ENCODE measurements around the gene SLC25A45.
"Not testable (repeated sequence)": the region's sequence is repeated elsewhere in the genome, so short reads cannot be mapped to it uniquely, and the experiment has no call there.

SLC25A45 gene

DNA sequence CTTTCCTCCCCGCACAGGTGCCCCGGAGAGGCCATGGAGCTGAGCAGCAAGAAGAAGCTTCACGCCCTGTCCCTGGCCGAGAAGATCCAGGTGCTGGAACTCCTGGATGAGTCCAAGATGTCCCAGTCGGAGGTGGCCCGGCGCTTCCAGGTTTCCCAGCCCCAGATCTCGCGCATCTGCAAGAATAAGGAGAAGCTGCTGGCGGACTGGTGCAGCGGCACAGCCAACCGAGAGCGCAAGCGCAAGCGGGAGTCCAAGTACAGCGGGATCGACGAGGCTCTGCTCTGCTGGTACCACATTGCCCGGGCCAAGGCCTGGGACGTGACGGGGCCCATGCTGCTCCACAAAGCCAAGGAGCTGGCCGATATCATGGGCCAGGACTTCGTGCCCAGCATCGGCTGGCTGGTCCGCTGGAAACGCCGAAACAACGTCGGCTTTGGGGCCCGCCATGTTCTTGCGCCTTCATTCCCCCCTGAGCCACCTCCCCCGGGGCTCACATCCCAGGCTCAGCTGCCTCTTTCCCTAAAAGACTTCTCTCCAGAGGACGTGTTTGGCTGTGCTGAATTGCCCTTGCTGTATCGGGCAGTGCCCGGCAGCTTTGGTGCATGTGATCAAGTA, 26.6 kb downstream of the SLC25A45 start:
- Mint-ChIP-seq H3K27ac (peak overlapping the region; percentile 87), H3K4me1 (peaks cover 18% of the 10 kb centered on the region), H3K9me3 (no peaks in the 10 kb centered on the region), H3K27me3 (no peaks in the 10 kb centered on the region), H3K36me3 (peaks cover 7% of the 10 kb centered on the region), H3K4me3 (peak overlapping the region; percentile 100)
- DNase-seq (ENCODE audit: low spot score in 2 of 2) (no peak), ATAC-seq (ENCODE audit: low read depth) (no peak)

DNA sequence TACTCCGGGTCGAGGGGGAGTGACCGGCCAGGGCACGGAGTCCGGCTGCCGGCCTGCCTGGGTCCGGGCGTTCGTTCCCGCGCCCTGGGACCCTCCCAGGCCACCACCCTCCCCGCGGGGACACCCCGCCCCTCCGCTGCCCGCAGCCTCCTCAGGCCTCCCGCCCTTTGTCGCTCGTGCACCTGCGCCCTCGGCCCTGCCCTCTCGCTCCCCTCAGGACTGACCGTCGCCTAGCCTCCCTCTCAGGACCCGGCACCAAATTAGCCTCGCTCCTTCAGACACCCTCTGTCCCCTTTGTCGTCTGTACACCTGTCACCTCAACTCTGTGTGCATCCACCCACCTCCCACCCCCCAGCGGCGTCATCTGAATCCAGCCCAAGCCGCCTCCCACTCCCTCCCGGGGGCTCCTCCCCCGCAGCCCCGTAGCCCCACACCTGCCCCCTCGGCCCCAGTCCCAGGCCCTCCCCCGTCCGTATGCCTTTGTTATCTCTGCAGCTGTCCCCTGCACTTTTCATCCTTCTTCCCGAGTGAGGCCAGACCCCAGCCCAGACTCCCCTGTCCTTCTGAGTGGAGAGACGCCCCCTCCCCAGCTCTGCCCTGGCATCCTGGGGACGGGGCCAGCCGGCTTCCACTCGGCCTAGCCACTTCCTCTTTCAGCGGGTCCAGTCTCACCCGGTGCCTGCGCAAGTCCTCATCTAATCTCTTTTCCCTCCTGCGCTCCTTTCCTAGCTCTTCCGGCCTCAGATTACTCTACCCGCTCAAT, 27.3 kb downstream of the SLC25A45 start:
- no peaks in the 10 kb centered on the region for H3K9me3 Mint-ChIP-seq
- H3K4me1 Mint-ChIP-seq = peaks cover 18% of the 10 kb centered on the region
- ATAC-seq (ENCODE audit: low read depth) = peak; percentile 49
- H3K36me3 Mint-ChIP-seq = peaks cover 7% of the 10 kb centered on the region
- no peaks in the 10 kb centered on the region for H3K27me3 Mint-ChIP-seq
- H3K27ac Mint-ChIP-seq = peak overlapping the region; percentile 87
- H3K4me3 Mint-ChIP-seq = peak overlapping the region; percentile 100
- DNase-seq (ENCODE audit: low spot score in 2 of 2) = peak in 1 of 2 donors; percentile 50

DNA sequence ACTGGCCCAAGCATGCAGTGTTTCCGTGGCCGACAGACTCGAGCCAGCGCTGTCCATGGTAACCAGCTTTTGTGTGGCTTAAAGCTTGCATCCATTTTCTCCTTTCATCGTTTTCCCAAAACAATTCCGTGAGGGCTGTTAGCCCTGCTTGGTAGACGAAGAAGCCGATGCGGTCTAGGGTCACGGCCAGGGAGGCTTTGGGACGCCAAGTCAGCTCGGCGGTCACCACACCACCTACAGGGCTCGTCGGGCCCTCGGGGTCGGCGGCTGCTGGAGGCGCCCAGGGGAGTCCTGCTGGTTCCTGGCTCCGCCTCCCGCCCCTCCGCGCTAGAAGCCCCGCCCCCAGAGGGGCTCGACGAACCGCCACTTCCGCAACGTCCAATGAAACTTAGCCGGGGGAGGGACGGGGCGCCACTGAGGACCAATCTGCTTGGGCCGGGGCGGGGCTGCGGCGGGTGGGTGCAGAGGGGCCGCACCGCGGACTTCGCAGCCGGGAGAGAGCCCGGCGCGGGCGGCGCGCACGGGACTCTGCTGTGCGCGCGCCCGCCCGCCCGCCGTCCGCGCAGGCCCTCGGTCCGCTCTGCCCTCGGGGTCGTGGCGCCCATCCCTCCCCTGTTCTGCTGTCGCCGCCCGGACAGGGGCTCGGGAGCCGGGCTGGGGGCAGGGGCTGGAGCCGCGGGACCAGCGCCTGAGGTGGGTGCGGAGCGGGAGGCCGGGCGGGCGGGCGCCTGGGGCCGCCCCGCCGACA, 28.0 kb downstream of the SLC25A45 start, which contains the start of gene TIGD3:
Gene TIGD3, plus strand, starts transcription at position 487 of the 748 bp plus-strand sequence. CDS start 1,058 bp downstream, outside the sequence.
- H3K4me3 Mint-ChIP-seq = peak within 1 kb of the TSS; percentile 100
- DNase-seq (ENCODE audit: low spot score in 2 of 2) (peak; percentile 91 to 95), ATAC-seq (ENCODE audit: low read depth) (peak; percentile 93)
- H3K4me1 Mint-ChIP-seq = peaks cover 18% of the 10 kb centered on the region
- no peaks in the 10 kb centered on the region for H3K9me3 Mint-ChIP-seq
- peak within 1 kb of the TSS; percentile 87 for H3K27ac Mint-ChIP-seq
- peaks cover 7% of the 10 kb centered on the region for H3K36me3 Mint-ChIP-seq
- no peaks in the 10 kb centered on the region for H3K27me3 Mint-ChIP-seq

DNA sequence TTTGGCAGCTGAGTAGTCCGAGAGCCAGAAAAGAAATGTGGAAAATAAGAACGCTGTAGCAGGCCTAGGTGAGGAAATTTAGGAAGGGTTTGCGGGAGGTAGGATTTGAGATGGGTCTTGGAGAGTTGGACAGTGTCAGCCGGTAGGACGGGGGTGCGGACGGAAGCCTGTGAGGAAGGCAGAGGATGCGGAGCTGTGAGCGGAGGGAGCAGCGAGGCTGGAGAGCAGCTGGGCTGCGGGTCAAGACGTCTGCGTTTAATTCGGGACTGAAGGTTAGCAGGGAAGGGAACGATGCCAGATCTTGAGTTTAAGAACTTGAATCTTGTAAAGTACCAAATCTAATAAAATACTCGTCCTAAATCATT, 28.6 kb downstream of the SLC25A45 start:
- peak overlapping the region; percentile 62 for H3K27ac Mint-ChIP-seq
- DNase-seq (ENCODE audit: low spot score in 2 of 2) = no peak
- no peaks in the 10 kb centered on the region for H3K9me3 Mint-ChIP-seq
- H3K36me3 Mint-ChIP-seq = peaks cover 8% of the 10 kb centered on the region
- peaks cover 18% of the 10 kb centered on the region for H3K4me1 Mint-ChIP-seq
- peak overlapping the region; percentile 72 for H3K4me3 Mint-ChIP-seq
- ATAC-seq (ENCODE audit: low read depth) = no peak
- no peaks in the 10 kb centered on the region for H3K27me3 Mint-ChIP-seq

DNA sequence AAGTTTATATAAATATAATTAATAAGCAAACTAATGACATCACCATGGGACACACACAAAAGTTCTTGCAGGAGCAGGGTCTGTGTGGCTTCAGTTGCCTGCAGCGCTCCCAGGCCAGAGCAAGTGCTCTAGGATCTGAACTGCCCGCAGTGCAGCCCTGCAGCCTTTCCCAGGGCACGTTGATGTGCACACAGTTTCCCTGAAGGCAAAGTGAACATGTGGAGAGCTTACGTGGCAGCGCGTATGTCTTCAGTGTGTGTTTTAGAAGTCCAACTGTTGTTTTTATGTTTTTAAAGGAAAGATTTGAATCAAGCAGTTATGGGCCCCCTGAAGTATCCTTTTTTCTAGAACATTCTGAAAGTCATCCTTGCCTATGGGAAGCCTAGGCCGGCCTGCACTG, 29.1 kb downstream of the SLC25A45 start:
- Mint-ChIP-seq H3K27me3 (no peaks in the 10 kb centered on the region), H3K36me3 (peaks cover 11% of the 10 kb centered on the region), H3K9me3 (no peaks in the 10 kb centered on the region), H3K4me3 (peak overlapping the region; percentile 72), H3K27ac (peak overlapping the region; percentile 62), H3K4me1 (peaks cover 18% of the 10 kb centered on the region)
- ATAC-seq (ENCODE audit: low read depth) (no peak), DNase-seq (ENCODE audit: low spot score in 2 of 2) (no peak)

DNA sequence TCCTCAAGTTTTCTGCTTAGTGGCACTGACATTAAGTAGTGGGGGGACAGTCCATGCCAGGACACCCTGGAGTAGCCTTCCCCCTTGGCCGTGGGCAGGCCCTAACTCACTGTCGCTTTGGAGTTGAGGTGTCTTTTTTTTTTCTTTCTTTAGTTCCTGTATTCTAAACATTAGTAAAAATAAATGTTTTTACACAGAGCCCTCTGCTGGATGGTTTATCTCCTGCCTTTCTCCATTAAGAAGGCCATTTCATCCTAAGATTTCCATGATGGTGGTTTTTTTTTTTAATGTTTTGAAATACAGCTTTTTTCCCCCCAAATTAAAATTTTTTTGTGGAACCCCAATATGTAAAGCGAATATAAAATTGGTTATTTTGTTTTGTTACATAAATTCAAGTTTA, 29.7 kb downstream of the SLC25A45 start:
- no peaks in the 10 kb centered on the region for H3K27me3 Mint-ChIP-seq
- peak overlapping the region; percentile 28 for H3K27ac Mint-ChIP-seq
- H3K9me3 Mint-ChIP-seq = no peaks in the 10 kb centered on the region
- peaks cover 16% of the 10 kb centered on the region for H3K4me1 Mint-ChIP-seq
- no peak overlapping the region for H3K4me3 Mint-ChIP-seq
- ATAC-seq (ENCODE audit: low read depth) (no peak), DNase-seq (ENCODE audit: low spot score in 2 of 2) (no peak)
- peaks cover 11% of the 10 kb centered on the region for H3K36me3 Mint-ChIP-seq

DNA sequence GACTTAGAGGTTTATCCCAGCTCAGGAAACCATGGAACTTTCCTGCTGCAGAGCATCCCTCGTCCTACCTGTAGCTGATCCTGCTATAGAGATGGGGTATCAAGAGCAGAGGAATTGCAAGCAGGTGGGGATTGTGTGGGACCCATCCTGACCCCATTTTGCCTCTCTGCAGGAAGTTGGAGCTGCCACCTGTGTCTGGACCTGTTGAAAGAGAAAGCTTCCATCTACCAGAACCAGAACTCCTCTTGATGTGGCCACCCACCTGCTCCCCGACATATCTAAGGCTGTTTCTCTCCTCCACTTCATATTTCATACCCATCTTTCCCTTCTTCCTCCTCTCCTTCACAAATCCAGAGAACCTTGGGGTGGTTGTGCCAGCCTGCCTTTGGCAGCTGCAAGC, 30.9 kb downstream of the SLC25A45 start:
- DNase-seq (ENCODE audit: low spot score in 2 of 2) (no peak), ATAC-seq (ENCODE audit: low read depth) (no peak)
- H3K36me3 Mint-ChIP-seq = peaks cover 13% of the 10 kb centered on the region
- peaks cover 16% of the 10 kb centered on the region for H3K4me1 Mint-ChIP-seq
- H3K27me3 Mint-ChIP-seq = no peaks in the 10 kb centered on the region
- H3K9me3 Mint-ChIP-seq = no peaks in the 10 kb centered on the region
- no peak overlapping the region for H3K4me3 Mint-ChIP-seq
- no peak overlapping the region for H3K27ac Mint-ChIP-seq

DNA sequence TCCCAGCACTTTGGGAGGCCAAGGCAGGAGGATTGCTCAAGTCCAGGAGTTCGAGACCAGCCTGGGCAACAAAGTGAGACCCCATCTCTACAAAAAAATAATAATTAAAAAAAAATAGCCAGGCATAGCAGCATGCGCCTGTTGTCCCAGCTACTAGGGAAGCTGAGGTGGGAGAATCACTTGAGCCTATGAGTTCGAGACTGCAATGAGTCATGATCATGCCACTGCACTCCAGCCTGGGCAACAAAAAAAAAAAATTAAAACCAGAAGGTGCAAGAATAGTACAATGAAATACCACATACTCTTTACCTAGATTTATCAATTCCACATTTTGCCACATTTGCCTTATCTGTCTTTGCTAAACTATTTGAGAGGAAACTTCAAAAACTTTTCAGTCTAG, 40.6 kb downstream of the SLC25A45 start:
- Mint-ChIP-seq H3K27ac (no peak overlapping the region), H3K27me3 (no peaks in the 10 kb centered on the region), H3K9me3 (no peaks in the 10 kb centered on the region), H3K4me1 (peaks cover 12% of the 10 kb centered on the region), H3K36me3 (peaks cover 33% of the 10 kb centered on the region), H3K4me3 (no peak overlapping the region)
- DNase-seq (ENCODE audit: low spot score in 2 of 2) (no peak), ATAC-seq (ENCODE audit: low read depth) (no peak)

DNA sequence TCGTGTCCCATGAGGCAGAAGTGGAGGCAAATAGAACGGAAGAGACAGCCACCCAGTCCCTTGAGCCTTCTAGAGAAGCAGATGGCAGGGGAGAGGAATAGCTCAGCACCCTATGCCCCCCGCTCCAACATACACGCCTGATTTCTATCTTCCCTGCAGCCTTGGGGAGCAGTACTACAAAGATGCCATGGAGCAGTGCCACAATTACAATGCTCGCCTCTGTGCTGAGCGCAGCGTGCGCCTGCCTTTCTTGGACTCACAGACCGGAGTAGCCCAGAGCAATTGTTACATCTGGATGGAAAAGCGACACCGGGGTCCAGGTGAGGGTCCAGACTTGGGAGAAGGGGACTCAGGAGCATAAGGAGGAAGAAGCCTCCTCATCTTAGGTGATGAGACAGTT, 42.2 kb downstream of the SLC25A45 start:
- no peaks in the 10 kb centered on the region for H3K9me3 Mint-ChIP-seq
- ATAC-seq (ENCODE audit: low read depth) (no peak), DNase-seq (ENCODE audit: low spot score in 2 of 2) (no peak)
- no peaks in the 10 kb centered on the region for H3K27me3 Mint-ChIP-seq
- no peak overlapping the region for H3K4me3 Mint-ChIP-seq
- H3K27ac Mint-ChIP-seq = no peak overlapping the region
- H3K4me1 Mint-ChIP-seq = peaks cover 16% of the 10 kb centered on the region
- peaks cover 24% of the 10 kb centered on the region for H3K36me3 Mint-ChIP-seq

DNA sequence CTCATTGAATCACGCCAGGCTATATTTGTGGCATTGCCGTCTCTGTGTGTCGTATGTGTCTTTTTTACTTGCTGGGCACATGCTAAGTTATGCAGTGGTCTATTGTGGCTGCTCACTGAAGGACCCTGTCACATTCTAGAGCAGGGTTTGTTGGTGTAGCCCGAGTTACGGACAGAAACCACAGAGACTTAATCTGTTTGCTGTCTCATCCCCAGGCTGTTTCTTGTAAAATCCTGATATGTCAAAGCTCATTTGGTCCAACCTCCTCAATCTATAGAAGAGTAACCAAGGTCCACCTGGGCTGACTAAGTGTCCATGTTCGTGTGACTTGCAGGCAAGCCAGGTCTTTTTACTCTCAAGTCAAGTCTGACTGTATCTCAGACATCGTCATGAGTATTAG, 43.8 kb downstream of the SLC25A45 start:
- DNase-seq (ENCODE audit: low spot score in 2 of 2) (no peak), ATAC-seq (ENCODE audit: low read depth) (no peak)
- H3K4me3 Mint-ChIP-seq = no peak overlapping the region
- H3K36me3 Mint-ChIP-seq = peaks cover 19% of the 10 kb centered on the region
- H3K4me1 Mint-ChIP-seq = peaks cover 26% of the 10 kb centered on the region
- peak overlapping the region; percentile 21 for H3K27ac Mint-ChIP-seq
- H3K27me3 Mint-ChIP-seq = no peaks in the 10 kb centered on the region
- H3K9me3 Mint-ChIP-seq = no peaks in the 10 kb centered on the region

DNA sequence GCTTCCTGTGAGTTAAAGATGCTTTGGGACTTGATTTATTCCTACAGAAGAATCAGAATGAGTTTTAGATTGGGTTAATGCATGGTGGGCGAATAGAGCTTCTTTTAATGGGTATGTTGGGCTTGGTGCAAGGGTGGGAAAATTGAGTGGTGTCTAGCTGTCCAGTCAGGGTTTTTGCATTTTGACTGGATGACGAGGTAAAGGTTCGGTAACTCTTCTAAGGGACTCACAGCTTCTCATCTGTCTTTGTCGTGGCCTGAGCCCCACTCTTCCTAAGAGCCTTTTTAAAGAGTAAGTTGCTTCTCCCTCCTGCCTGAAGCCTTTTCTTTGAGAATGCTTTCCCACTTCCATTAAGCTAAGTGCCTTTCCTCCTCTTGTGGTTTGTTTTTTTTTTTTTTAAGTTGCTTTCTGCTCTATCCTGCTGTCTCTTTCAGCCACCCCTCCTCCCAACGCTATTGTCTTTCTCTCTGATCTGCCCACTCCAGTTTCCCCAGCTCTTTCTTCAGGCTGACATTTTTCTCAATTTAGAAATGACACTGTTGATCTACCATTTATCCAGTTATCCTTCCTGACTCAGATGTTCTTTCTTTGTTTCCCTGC, 47.6 kb downstream of the SLC25A45 start:
- Mint-ChIP-seq H3K27me3 (no peaks in the 10 kb centered on the region), H3K4me1 (peaks cover 28% of the 10 kb centered on the region), H3K27ac (peak overlapping the region; percentile 84), H3K4me3 (peak overlapping the region; percentile 94), H3K36me3 (peaks cover 10% of the 10 kb centered on the region), H3K9me3 (no peaks in the 10 kb centered on the region)
- ATAC-seq (ENCODE audit: low read depth) (no peak), DNase-seq (ENCODE audit: low spot score in 2 of 2) (no peak)

DNA sequence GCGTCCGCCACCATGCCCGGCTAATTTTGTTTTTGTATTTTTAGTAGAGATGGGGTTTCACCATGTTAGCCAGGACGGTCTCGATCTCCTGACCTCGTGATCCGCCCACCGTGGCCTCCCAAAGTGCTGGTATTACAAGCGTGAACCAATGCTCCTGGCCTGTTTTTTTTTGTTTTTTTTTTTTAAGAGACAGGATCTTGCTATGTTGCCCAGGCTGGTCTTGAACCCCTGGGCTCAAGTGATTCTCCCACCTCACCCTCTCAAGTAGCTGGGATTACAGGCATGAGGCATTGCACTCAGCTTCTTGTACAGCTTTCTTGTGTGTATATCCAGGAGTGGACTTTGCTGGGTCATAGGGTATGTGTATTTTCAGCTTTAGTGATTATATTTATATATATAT, 49.9 kb downstream of the SLC25A45 start:
- H3K27ac Mint-ChIP-seq; H3K36me3 Mint-ChIP-seq; ATAC-seq (ENCODE audit: low read depth); H3K9me3 Mint-ChIP-seq; H3K4me3 Mint-ChIP-seq; H3K27me3 Mint-ChIP-seq; DNase-seq (ENCODE audit: low spot score in 2 of 2): not testable (repeated sequence)
- H3K4me1 Mint-ChIP-seq = peaks cover 21% of the 10 kb centered on the region

DNA sequence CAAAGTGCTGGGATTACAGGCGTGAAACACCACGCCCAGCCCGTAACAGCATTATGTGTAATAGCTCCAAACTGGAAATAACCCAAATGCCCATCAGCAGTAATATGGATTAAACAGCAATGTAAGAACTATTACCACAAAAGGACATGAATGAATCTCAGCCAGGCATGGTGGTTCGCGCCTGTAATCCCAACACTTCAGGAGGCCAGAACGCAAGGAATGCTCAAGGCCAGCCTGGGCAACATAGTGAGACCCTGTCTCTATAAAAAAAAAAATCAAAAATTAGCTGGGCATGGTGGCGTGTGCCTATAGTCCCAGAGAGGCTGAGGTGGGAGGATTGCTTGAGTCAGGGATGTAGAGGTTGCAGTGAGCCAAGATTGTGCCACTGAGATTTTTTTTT, 51.9 kb downstream of the SLC25A45 start:
- Mint-ChIP-seq H3K9me3 (no peaks in the 10 kb centered on the region), H3K4me1 (peaks cover 20% of the 10 kb centered on the region), H3K27ac (no peak overlapping the region), H3K4me3 (no peak overlapping the region), H3K27me3 (no peaks in the 10 kb centered on the region), H3K36me3 (peaks cover 2% of the 10 kb centered on the region)
- ATAC-seq (ENCODE audit: low read depth) = no peak
- no peak for DNase-seq (ENCODE audit: low spot score in 2 of 2)

DNA sequence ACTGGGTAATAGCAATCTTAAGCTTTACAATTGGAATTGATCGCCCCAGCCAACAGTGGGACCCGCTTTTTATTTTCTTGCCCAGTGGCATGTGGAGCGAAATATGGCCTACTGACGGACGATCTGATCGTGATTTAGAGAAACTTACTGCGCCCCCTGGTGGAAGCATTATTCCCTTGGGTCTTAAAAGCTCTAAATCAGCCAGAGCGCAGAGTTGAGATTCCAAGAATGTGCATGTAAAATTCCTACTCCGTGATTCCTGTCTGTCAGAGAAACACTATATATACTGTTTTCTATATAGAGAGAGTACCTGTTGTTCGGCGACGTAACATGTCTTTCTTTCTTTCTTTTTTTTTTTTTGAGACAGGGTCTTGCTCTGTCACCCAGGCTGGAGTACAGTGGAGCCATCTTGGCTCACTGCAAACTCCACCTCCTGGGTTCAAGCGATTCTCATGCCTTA, 52.5 kb downstream of the SLC25A45 start:
- Mint-ChIP-seq H3K4me1 (peaks cover 14% of the 10 kb centered on the region), H3K36me3 (peaks cover 2% of the 10 kb centered on the region), H3K27me3 (peaks cover 2% of the 10 kb centered on the region), H3K27ac (peak overlapping the region; percentile 64), H3K4me3 (peak overlapping the region; percentile 65), H3K9me3 (no peaks in the 10 kb centered on the region)
- peak; percentile 86 to 88 for DNase-seq (ENCODE audit: low spot score in 2 of 2)
- ATAC-seq (ENCODE audit: low read depth) = peak; percentile 55
